Kidney (tissue), 14 donors: ENCODE data around the gene ASL. TPM values are rescaled to one million over a fixed set of nuclear protein-coding genes. Genes with fewer than 3 reads are reported as not detected.

Source experiments
- DNase-seq, 5 donors: peaks; one replicate each; pipeline ENCODE4 v3.0.0-alpha.2; 2013 to 2020
- FAIRE-seq: peaks from 2 replicates; lab custom pipeline; 2012; peaks lifted over from hg19 to GRCh38; lab: Jason Lieb, UNC
- H3K27ac ChIP-seq, 2 donors: one replicate each; pipeline ENCODE4 v1.7.0; 2013; ENCODE audit warnings: low read depth in 2 of 2, low read length in 2 of 2, inconsistent platforms in 1 of 2
- H3K27me3 ChIP-seq: one replicate; pipeline ENCODE4 v1.7.1; 2013; ENCODE audit warnings: low read length, inconsistent platforms; ENCODE audit not compliant: control insufficient read depth, insufficient read depth
- H3K36me3 ChIP-seq, 3 donors: one replicate each; pipeline versions ENCODE4 v1.7.0 to v1.7.1; 2013; ENCODE audit warnings: low read length in 3 of 3, control low read depth in 1 of 3, inconsistent platforms in 1 of 3; ENCODE audit not compliant: insufficient read depth in 3 of 3, control insufficient read depth in 2 of 3
- H3K4me1 ChIP-seq, 3 donors: one replicate each; pipeline versions ENCODE4 v1.7.0 to v1.7.1; 2013; ENCODE audit warnings: low read length in 3 of 3, inconsistent platforms in 1 of 3, low read depth in 1 of 3; ENCODE audit not compliant: control insufficient read depth in 2 of 3, insufficient read depth in 2 of 3
- H3K4me3 ChIP-seq, 3 donors: one replicate each; pipeline versions ENCODE4 v1.7.0 to v1.8.1; 2013; ENCODE audit warnings: low read length in 3 of 3, control low read depth in 1 of 3, inconsistent platforms in 1 of 3
- H3K9ac ChIP-seq, 3 donors: one replicate each; pipeline versions ENCODE4 v1.7.0 to v1.7.1; 2013; ENCODE audit warnings: low read length in 3 of 3, control low read depth in 1 of 3, inconsistent platforms in 1 of 3
- H3K9me3 ChIP-seq, 3 donors: one replicate each; pipeline versions ENCODE4 v1.7.0 to v1.7.1; 2013; ENCODE audit warnings: low read length in 3 of 3, control low read depth in 1 of 3, inconsistent platforms in 1 of 3; ENCODE audit not compliant: control insufficient read depth in 2 of 3, insufficient read depth in 1 of 3
- intact Hi-C: fragments of 100-400 bp; cut with DNase I; formaldehyde crosslinking; loops from one replicate; pipeline ENCODE4 v1.11.1; 2022
- polyA plus RNA-seq: library from polyadenylated mRNA; stranded (reverse); fragments of 350-450 nt; fragmentation: Illumina TruSeq; extraction: RNeasy Lipid Tissue Mini Kit (QIAGEN cat#74804); gene quantifications from one replicate; pipeline ENCODE4 v1.2.3, GENCODE V29; 2014; ENCODE audit warnings: low read depth, low replicate concordance; ENCODE audit not compliant: insufficient read depth
- total RNA-seq: library from RNA; stranded (reverse); fragmentation: NEBNext Ultra II Directional; extraction: Animal tissue kit (Norgen Biotek cat#: 25700); gene quantifications from one replicate; pipeline ENCODE4 v1.2.1, GENCODE V29; 2021
- TF ChIP-seq, protein P1 (sequence below): IDR thresholded peaks from 3 replicates; pipeline ENCODE4 v1.5.1; 2012; ENCODE audit warnings: mild to moderate bottlenecking, moderate library complexity, borderline replicate concordance; ENCODE audit not compliant: insufficient read depth; ENCODE audit errors: extremely low read depth
- donor health status: control.
- donor health status: control.
- donor health status: control.
- donor health status: control.
- donor health status: control.
- donor health status: DM: yes; HTN: yes; CAD: no.
- donor health status: Normal renal cell carcinoma (clear cell type).

ASL gene
- total and polyA plus RNA-seq, 2 donors from 2014 or later, result 57.2 to 111 TPM

DNA sequence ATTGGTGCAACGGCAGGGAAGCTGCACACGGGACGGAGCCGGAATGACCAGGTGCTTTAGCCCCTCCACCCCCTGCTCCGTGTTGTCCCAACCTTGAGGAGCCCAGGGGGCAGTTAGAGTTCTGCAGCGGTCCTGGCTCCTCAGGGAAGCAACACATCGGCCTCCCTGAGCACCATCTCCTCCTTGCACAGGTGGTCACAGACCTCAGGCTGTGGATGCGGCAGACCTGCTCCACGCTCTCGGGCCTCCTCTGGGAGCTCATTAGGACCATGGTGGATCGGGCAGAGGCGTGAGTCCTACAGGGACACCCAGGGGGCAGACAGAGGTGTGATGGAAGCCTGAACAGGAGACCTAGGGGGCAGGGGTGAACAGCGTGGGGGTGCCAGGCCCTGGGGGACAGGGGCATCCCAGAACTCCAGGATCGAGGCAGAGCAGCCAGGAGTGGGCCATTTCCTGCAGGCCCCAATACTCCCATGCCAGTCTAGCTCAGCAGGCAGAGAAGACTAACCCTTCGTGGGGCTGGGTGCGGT is 7.3 kb downstream of the ASL start:
- DNase-seq (no peak), FAIRE-seq (no peak)
- Histone ChIP-seq H3K9ac (no peak overlapping the region), H3K4me1 (no peaks in the 10 kb centered on the region), H3K9me3 (no peaks in the 10 kb centered on the region), H3K27ac (no peak overlapping the region), H3K27me3 (no peaks in the 10 kb centered on the region), H3K36me3 (peaks cover 0 to 21% (median 11%) of the 10 kb centered on the region in 3 donors), H3K4me3 (no peak overlapping the region)
- TF ChIP-seq, protein P1, sequence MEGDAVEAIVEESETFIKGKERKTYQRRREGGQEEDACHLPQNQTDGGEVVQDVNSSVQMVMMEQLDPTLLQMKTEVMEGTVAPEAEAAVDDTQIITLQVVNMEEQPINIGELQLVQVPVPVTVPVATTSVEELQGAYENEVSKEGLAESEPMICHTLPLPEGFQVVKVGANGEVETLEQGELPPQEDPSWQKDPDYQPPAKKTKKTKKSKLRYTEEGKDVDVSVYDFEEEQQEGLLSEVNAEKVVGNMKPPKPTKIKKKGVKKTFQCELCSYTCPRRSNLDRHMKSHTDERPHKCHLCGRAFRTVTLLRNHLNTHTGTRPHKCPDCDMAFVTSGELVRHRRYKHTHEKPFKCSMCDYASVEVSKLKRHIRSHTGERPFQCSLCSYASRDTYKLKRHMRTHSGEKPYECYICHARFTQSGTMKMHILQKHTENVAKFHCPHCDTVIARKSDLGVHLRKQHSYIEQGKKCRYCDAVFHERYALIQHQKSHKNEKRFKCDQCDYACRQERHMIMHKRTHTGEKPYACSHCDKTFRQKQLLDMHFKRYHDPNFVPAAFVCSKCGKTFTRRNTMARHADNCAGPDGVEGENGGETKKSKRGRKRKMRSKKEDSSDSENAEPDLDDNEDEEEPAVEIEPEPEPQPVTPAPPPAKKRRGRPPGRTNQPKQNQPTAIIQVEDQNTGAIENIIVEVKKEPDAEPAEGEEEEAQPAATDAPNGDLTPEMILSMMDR, result no peak
- intact Hi-C loops, result no loop called here

DNA sequence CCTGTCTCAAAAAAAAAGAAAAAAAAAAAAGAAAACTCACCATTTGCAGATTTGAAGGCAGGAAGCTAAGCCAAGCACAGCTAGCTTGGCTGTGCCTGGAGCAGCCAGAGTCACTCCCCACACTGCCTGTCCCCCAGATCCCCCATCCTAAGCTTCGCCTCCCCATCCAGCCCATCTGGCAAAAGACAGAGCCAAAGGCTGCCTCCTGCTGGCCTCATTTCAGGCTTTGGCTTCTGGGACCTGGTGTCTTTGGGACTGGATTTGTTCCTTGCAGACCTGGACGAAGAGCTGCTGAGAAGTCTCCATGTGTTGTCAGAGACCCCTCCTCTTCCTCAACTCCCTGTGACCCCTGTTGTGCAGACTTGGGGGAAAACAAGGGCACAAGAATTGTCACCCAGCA is 8.1 kb downstream of the ASL start:
- no peaks in the 10 kb centered on the region for H3K9me3 ChIP-seq
- H3K9ac ChIP-seq, result no peak overlapping the region
- no peak overlapping the region for H3K4me3 ChIP-seq
- H3K36me3 ChIP-seq, result peaks cover 0 to 21% (median 11%) of the 10 kb centered on the region in 3 donors
- no peak for DNase-seq
- no peak overlapping the region for H3K27ac ChIP-seq
- no peaks in the 10 kb centered on the region for H3K4me1 ChIP-seq
- FAIRE-seq, result no peak
- no peaks in the 10 kb centered on the region for H3K27me3 ChIP-seq
- intact Hi-C loops, result no loop called here
- TF ChIP-seq, protein P1, result no peak

DNA sequence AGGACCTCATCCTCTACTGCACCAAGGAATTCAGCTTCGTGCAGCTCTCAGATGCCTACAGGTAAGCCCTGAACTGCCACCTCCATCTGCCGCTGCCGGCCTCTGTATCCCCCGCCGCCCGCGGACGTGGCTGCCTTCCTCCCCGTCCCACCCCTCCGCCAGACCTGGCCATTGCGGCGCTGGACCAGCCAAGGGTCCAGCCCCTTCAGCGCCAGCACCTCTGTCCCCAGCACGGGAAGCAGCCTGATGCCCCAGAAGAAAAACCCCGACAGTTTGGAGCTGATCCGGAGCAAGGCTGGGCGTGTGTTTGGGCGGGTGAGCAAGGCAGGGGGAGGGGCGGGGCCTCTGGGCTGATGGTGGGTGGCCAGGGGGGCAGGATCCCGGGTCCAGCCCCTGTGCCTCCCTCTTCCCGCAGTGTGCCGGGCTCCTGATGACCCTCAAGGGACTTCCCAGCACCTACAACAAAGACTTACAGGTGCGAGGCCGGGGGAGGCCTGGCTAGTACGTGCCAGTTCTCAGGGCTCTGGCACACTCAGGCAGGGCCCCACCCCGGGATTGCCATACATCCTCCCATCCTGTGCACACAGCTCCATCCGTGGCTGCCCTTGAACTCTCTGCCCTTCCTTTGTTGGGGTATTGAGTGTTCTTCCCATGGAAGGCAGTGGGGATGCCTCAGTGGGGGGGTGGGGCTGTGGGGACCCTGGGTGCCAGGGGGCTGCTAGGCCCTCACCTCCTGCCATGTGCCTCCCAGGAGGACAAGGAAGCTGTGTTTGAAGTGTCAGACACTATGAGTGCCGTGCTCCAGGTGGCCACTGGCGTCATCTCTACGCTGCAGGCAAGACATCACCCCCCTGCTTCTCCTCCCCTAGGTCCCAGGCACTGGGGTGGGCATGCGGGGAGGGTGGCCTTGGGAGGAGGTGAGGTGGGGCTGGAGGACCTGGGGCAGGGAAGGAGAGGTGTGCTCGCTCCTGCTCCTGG is 13.5 kb downstream of the ASL start:
- DNase-seq (no peak), FAIRE-seq (no peak)
- intact Hi-C loops, result no loop called here
- no peak overlapping the region for H3K27ac ChIP-seq
- peaks cover 0 to 17% (median 5%) of the 10 kb centered on the region in 3 donors for H3K36me3 ChIP-seq
- H3K4me1 ChIP-seq, result no peaks in the 10 kb centered on the region
- H3K4me3 ChIP-seq, result no peak overlapping the region
- no peaks in the 10 kb centered on the region for H3K9me3 ChIP-seq
- H3K27me3 ChIP-seq, result no peaks in the 10 kb centered on the region
- H3K9ac ChIP-seq, result no peak overlapping the region
- TF ChIP-seq, protein P1, result no peak
